Measurements from ENCODE around the gene NLRX1. TPM values are rescaled to one million over a fixed set of nuclear protein-coding genes. Genes with fewer than 3 reads are reported as not detected.

Gene NLRX1
- polyA plus RNA-seq, 1 of the 3 experiments (the other 2 are of a cell fraction) = 13.7 TPM

DNA sequence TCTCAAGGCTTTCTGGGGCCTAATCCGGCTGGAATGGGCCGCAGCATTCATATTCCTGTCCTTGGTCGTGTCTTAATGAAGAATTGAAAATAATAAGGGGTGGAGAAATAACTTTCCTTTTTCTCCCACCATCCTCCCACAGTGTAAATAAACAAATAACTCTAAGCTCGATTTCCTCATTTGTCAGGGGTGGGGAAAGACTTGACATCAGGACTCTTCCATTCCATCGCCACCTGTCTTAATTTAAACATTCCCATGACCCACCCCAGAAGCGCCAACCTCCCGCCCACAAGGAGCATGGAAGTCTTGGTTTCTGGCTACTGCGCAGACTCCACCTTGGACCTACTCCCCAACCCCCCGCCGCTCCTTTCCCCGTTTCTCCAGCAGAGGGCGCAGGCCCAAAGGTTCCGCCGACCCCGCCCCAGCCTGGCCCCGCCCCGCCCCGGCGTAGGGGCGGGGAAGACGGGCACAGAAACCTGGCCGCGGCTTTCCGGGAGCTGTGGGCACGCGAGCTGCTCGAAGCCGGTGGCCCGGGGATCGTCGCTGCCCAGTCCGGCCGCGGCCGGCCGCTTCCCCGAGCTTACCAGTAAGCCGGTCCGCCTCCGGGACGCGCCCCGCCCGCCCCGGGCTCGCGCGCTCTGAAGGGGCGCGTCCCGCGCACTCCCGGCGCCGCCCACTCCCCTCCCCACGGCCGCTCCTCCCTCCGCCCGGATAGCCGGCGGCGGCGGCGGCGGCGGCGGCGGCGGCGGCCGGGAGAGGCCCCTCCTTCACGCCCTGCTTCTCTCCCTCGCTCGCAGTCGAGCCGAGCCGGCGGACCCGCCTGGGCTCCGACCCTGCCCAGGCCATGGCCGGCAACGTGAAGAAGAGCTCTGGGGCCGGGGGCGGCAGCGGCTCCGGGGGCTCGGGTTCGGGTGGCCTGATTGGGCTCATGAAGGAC is 37.3 kb downstream of the NLRX1 start, which contains the start of gene CBL (continued):
- TF ChIP-seq, protein P1, sequence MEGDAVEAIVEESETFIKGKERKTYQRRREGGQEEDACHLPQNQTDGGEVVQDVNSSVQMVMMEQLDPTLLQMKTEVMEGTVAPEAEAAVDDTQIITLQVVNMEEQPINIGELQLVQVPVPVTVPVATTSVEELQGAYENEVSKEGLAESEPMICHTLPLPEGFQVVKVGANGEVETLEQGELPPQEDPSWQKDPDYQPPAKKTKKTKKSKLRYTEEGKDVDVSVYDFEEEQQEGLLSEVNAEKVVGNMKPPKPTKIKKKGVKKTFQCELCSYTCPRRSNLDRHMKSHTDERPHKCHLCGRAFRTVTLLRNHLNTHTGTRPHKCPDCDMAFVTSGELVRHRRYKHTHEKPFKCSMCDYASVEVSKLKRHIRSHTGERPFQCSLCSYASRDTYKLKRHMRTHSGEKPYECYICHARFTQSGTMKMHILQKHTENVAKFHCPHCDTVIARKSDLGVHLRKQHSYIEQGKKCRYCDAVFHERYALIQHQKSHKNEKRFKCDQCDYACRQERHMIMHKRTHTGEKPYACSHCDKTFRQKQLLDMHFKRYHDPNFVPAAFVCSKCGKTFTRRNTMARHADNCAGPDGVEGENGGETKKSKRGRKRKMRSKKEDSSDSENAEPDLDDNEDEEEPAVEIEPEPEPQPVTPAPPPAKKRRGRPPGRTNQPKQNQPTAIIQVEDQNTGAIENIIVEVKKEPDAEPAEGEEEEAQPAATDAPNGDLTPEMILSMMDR (IDR thresholded peaks at IDR 0.05) = peak; percentile 78
- TF ChIP-seq RAD21 (IDR thresholded peaks at IDR 0.05; ENCODE audit: low read length) (peak; percentile 57), NRF1 (IDR thresholded peaks at IDR 0.05; ENCODE audit: low read depth, low read length) (peak; percentile 74), MAX (IDR thresholded peaks at IDR 0.05; ENCODE audit: low read depth) (0 out of 2 replicates have a peak, but pooled peaks have one; percentile 24), ELF1 (IDR thresholded peaks at IDR 0.05) (no peak), FOXM1 (IDR thresholded peaks at IDR 0.05; ENCODE audit: low read depth) (no peak), TCF12 (IDR thresholded peaks at IDR 0.05) (no peak), YY1 (IDR thresholded peaks at IDR 0.05; ENCODE audit: low read depth) (peak; percentile 50), FOXJ3 (CRISPR knock-in tag; IDR thresholded peaks at IDR 0.05) (no peak), FOSL2 (IDR thresholded peaks at IDR 0.05; ENCODE audit: borderline replicate concordance, low read depth) (no peak), EZH2phosphoT487 (IDR thresholded peaks at IDR 0.05; ENCODE audit: borderline replicate concordance, low read depth) (no peak)
- TF ChIP-seq, protein P2, sequence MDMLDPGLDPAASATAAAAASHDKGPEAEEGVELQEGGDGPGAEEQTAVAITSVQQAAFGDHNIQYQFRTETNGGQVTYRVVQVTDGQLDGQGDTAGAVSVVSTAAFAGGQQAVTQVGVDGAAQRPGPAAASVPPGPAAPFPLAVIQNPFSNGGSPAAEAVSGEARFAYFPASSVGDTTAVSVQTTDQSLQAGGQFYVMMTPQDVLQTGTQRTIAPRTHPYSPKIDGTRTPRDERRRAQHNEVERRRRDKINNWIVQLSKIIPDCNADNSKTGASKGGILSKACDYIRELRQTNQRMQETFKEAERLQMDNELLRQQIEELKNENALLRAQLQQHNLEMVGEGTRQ (IDR thresholded peaks at IDR 0.05; ENCODE audit: borderline replicate concordance, low read depth, low read length) = no peak

GRCh38 chr11:119206511-119207414 is 38.2 kb downstream of the NLRX1 start:
- 2% methylated on average over 39 of the region's 41 CpGs for WGBS (ENCODE audit: low lambda C conversion rate)
- POLR2A ChIA-PET = interaction anchor here (1.1 to 1.6 kb wide), 2 partner anchors 110 to 132 kb away, joined by 5 read pairs; partner anchors contain the start of gene MCAM
- peak; percentile 81 for DNase-seq

More at GRCh38 chr11:119206511-119207414, 38.2 kb downstream of the NLRX1 start:
- peak overlapping the region; percentile 85 for H3K4me2 ChIP-seq
- H3K9me2 ChIP-seq = no peaks in the 10 kb centered on the region
- CTCF ChIA-PET = interaction anchor here (0.6 to 4.4 kb wide), 47 partner anchors 8 to 268 kb away, joined by 3 to 33 read pairs (median 4); partner anchors contain the start of genes DPAGT1, MCAM, NLRX1 and RNF26
- peak overlapping the region; percentile 78 to 99 for H3K4me3 ChIP-seq (ENCODE audit: low read depth in 2 of 2, low read length in 1 of 2)
- peak overlapping the region; percentile 91; the same call in 1 of the 2 replicates for H2AFZ ChIP-seq (ENCODE audit: low read depth)
- no peaks in the 10 kb centered on the region for H3K9me3 ChIP-seq
- H3K79me2 ChIP-seq (ENCODE audit: insufficient read depth) = peaks cover 55% of the 10 kb centered on the region
- no peaks in the 10 kb centered on the region for H3K27me3 ChIP-seq (ENCODE audit: insufficient read depth)
- H3K9ac ChIP-seq = peak overlapping the region; percentile 95
- peaks cover 44% of the 10 kb centered on the region for H4K20me1 ChIP-seq (ENCODE audit: insufficient read depth)
- H3K36me3 ChIP-seq (replicated peaks in 1 of 2; ENCODE audit: control insufficient read depth in 1 of 2, insufficient read depth in 2 of 2, low read length in 1 of 2) = peaks cover 0 to 5% of the 10 kb centered on the region in 2 experiments
- peaks cover 2% of the 10 kb centered on the region for H3F3A ChIP-seq (replicated peaks; ENCODE audit: insufficient read depth)
- TF ChIP-seq ELF1 (IDR thresholded peaks at IDR 0.05) = no peak
- no peak for TF ChIP-seq SIN3A (IDR thresholded peaks at IDR 0.05; ENCODE audit: borderline replicate concordance, low read depth, low read length)
- 0 out of 4 replicates have a peak, but pooled peaks of 1 of the 2 experiments have one; percentile 4 for TF ChIP-seq EP300 (IDR thresholded peaks at IDR 0.05; ENCODE audit: borderline replicate concordance in 1 of 2, low read depth in 1 of 2, low read length in 1 of 2)
- no peak for TF ChIP-seq FOXJ3 (CRISPR knock-in tag; IDR thresholded peaks at IDR 0.05)
- no peak for TF ChIP-seq ZBTB33 (IDR thresholded peaks at IDR 0.05; ENCODE audit: borderline replicate concordance, low read depth)
- no peak for TF ChIP-seq TEAD4 (IDR thresholded peaks at IDR 0.05; ENCODE audit: borderline replicate concordance, insufficient read depth)
- no peak for TF ChIP-seq EZH2phosphoT487 (IDR thresholded peaks at IDR 0.05; ENCODE audit: borderline replicate concordance, low read depth)
- no peak for TF ChIP-seq FOSL2 (IDR thresholded peaks at IDR 0.05; ENCODE audit: borderline replicate concordance, low read depth)
- TF ChIP-seq RCOR1 (IDR thresholded peaks at IDR 0.05; ENCODE audit: low read length) = peak; percentile 26; the same call in 1 of the 2 replicates
- no peak for TF ChIP-seq GATA2 (CRISPR knock-in tag; IDR thresholded peaks at IDR 0.05)
- H3K27ac ChIP-seq (ENCODE audit: low read depth in 2 of 2, low read length in 1 of 2) = peak overlapping the region; percentile 90
- H3K4me1 ChIP-seq (ENCODE audit: control insufficient read depth in 1 of 2, insufficient read depth in 2 of 2, low read depth in 1 of 2, low read length in 1 of 2) = peaks cover 5 to 7% of the 10 kb centered on the region in 2 experiments; a peak in 3 of 4 replicates
